GM23338 (cell line): ENCODE data around the gene IQSEC3. TPM values are rescaled to one million over a fixed set of nuclear protein-coding genes. Genes with fewer than 3 reads are reported as not detected.

Source experiments
- ATAC-seq: fragments of 200-7000 bp; cut with Tn5 transposase; 3 replicates; pipeline ENCODE4 v1.9.1; 2020
- DNase-seq: peaks from one replicate; pipeline ENCODE4 v3.0.0-alpha.2; 2015; ENCODE audit warnings: low spot score
- H2AFZ ChIP-seq: fragments of 200-600 bp; sonication (generic); 2 replicates; pipeline ENCODE4 v1.8.0; 2016; ENCODE audit warnings: antibody characterized with exemption, mild to moderate bottlenecking, moderate library complexity
- H3F3A ChIP-seq: fragments of 200-600 bp; sonication (generic); replicated peaks from 2 replicates; pipeline ENCODE4 v1.8.0; 2017; ENCODE audit warnings: antibody characterized with exemption, mixed run types, low read depth
- H3K27ac ChIP-seq: fragments of 200-600 bp; sonication (generic); 2 replicates; pipeline ENCODE4 v1.6.1; 2016; ENCODE audit warnings: low read depth
- H3K27me3 ChIP-seq: fragments of 200-600 bp; sonication (generic); 2 replicates; pipeline ENCODE4 v1.8.0; 2016; ENCODE audit warnings: mild to moderate bottlenecking, mixed run types, moderate library complexity; ENCODE audit not compliant: insufficient read depth
- H3K36me3 ChIP-seq: fragments of 200-600 bp; sonication (generic); 2 replicates; pipeline ENCODE4 v1.8.0; 2016; ENCODE audit warnings: mild to moderate bottlenecking; ENCODE audit not compliant: insufficient read depth
- H3K4me1 ChIP-seq: fragments of 200-600 bp; sonication (generic); 2 replicates; pipeline ENCODE4 v1.8.0; 2016; ENCODE audit warnings: mild to moderate bottlenecking, moderate library complexity; ENCODE audit not compliant: insufficient read depth
- H3K4me2 ChIP-seq: fragments of 200-600 bp; sonication (generic); 2 replicates; pipeline ENCODE4 v1.7.1; 2017; ENCODE audit warnings: mixed run types
- H3K4me3 ChIP-seq: fragments of 200-600 bp; sonication (generic); 2 replicates; pipeline ENCODE4 v1.6.1; 2016; ENCODE audit warnings: mixed run types
- H3K79me2 ChIP-seq: fragments of 200-600 bp; sonication (generic); replicated peaks from 2 replicates; pipeline ENCODE4 v1.8.0; 2017; ENCODE audit warnings: mild to moderate bottlenecking; ENCODE audit not compliant: insufficient read depth
- H3K9me2 ChIP-seq: fragments of 200-600 bp; sonication (generic); 2 replicates; pipeline ENCODE4 v1.8.0; 2017; ENCODE audit not compliant: insufficient read depth
- H4K20me1 ChIP-seq: fragments of 200-600 bp; sonication (generic); replicated peaks from 2 replicates; pipeline ENCODE4 v1.8.0; 2017; ENCODE audit warnings: mild to moderate bottlenecking; ENCODE audit not compliant: insufficient read depth
- H3K27ac Mint-ChIP-seq: 2 replicates; pipeline ENCODE4 v1.8.0; 2020; ENCODE audit warnings: inconsistent platforms, mild to moderate bottlenecking, moderate library complexity, mixed read lengths
- H3K27me3 Mint-ChIP-seq: 3 replicates; pipeline ENCODE4 v1.8.0; 2022; ENCODE audit warnings: low read depth, mild to moderate bottlenecking, moderate library complexity, mixed read lengths, inconsistent platforms; ENCODE audit not compliant: insufficient read depth, poor library complexity
- H3K36me3 Mint-ChIP-seq: 3 replicates; pipeline ENCODE4 v1.8.0; 2021; ENCODE audit warnings: low read depth, mild to moderate bottlenecking, inconsistent platforms, moderate library complexity, mixed read lengths
- H3K4me1 Mint-ChIP-seq: 3 replicates; pipeline ENCODE4 v1.8.0; 2020; ENCODE audit warnings: mild to moderate bottlenecking, inconsistent platforms, mixed read lengths
- H3K4me3 Mint-ChIP-seq: 3 replicates; pipeline ENCODE4 v1.8.0; 2021; ENCODE audit warnings: moderate library complexity, mild to moderate bottlenecking, inconsistent platforms, mixed read lengths
- H3K9me3 Mint-ChIP-seq: 3 replicates; pipeline ENCODE4 v1.8.0; 2020; ENCODE audit warnings: moderate library complexity, mild to moderate bottlenecking, inconsistent platforms, mixed read lengths
- EZH2 ChIP-seq: fragments of 200-600 bp; sonication (generic); IDR thresholded peaks from one replicate; pipeline ENCODE4 v1.8.0; 2017; ENCODE audit warnings: antibody characterized with exemption, mild to moderate bottlenecking, low read depth; ENCODE audit not compliant: unreplicated experiment
- JUNB ChIP-seq: IDR thresholded peaks from one replicate; pipeline ENCODE4 v1.6.1; 2016; ENCODE audit warnings: antibody characterized with exemption; ENCODE audit not compliant: unreplicated experiment
- polyA plus RNA-seq: library from polyadenylated mRNA; unstranded; fragments of >200 nt; fragmentation: Nextera tagmentation; extraction: Ambion mirVana; gene quantifications from 2 replicates; pipeline ENCODE4 v1.2.1, GENCODE V29; 2016
- total RNA-seq: library from RNA; depleted of rRNA; stranded (reverse); fragments of >200 nt; shearing (Covaris generic); gene quantifications from 2 replicates; pipeline ENCODE4 v1.2.3, GENCODE V29; 2014
- TF ChIP-seq, protein P1 (sequence below): IDR thresholded peaks from 2 replicates; pipeline ENCODE4 v1.6.1; 2016; ENCODE audit warnings: antibody characterized with exemption
- TF ChIP-seq, protein P2 (sequence below): IDR thresholded peaks from one replicate; pipeline ENCODE4 v1.6.1; 2018; ENCODE audit warnings: antibody characterized with exemption; ENCODE audit not compliant: unreplicated experiment
- TF ChIP-seq, protein P3 (sequence below), 2 experiments: fragments of 200-600 bp in 1 of 2; sonication (generic) in 1 of 2; conservative IDR thresholded peaks; 2 replicates each; pipeline versions ENCODE4 v1.5.1 to v1.6.1; 2016 to 2017; ENCODE audit warnings: antibody characterized with exemption in 2 of 2, low read depth in 2 of 2, mild to moderate bottlenecking in 2 of 2, moderate library complexity in 1 of 2

The IQSEC3 gene
- total and polyA plus RNA-seq, 2 experiments from 2014 or later: 2.1 to 3.6 TPM

DNA sequence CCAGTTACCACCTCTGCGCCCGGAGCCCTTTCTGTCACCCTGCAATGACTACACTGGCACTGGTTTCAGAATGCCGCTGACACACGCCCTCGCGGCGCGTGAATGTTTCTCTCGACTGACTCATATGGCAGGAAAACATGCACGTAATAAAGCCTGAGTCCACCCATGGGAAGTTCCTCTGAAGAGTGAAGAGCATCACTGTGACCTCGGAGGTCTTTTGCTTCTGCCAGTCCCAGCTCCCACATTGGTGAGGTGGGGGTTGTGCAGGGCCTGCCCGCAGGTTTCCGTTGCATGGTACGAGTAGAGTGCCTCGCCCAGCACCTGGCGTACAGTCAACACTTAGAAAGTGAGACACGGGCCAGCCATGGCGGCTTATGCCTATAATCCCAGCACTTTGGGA is 158.4 kb downstream of the IQSEC3 start (continued):
- TF ChIP-seq, protein P1, sequence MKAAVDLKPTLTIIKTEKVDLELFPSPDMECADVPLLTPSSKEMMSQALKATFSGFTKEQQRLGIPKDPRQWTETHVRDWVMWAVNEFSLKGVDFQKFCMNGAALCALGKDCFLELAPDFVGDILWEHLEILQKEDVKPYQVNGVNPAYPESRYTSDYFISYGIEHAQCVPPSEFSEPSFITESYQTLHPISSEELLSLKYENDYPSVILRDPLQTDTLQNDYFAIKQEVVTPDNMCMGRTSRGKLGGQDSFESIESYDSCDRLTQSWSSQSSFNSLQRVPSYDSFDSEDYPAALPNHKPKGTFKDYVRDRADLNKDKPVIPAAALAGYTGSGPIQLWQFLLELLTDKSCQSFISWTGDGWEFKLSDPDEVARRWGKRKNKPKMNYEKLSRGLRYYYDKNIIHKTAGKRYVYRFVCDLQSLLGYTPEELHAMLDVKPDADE: no peak
- TF ChIP-seq JUNB (no peak), EZH2 (no peak)
- TF ChIP-seq, protein P2, sequence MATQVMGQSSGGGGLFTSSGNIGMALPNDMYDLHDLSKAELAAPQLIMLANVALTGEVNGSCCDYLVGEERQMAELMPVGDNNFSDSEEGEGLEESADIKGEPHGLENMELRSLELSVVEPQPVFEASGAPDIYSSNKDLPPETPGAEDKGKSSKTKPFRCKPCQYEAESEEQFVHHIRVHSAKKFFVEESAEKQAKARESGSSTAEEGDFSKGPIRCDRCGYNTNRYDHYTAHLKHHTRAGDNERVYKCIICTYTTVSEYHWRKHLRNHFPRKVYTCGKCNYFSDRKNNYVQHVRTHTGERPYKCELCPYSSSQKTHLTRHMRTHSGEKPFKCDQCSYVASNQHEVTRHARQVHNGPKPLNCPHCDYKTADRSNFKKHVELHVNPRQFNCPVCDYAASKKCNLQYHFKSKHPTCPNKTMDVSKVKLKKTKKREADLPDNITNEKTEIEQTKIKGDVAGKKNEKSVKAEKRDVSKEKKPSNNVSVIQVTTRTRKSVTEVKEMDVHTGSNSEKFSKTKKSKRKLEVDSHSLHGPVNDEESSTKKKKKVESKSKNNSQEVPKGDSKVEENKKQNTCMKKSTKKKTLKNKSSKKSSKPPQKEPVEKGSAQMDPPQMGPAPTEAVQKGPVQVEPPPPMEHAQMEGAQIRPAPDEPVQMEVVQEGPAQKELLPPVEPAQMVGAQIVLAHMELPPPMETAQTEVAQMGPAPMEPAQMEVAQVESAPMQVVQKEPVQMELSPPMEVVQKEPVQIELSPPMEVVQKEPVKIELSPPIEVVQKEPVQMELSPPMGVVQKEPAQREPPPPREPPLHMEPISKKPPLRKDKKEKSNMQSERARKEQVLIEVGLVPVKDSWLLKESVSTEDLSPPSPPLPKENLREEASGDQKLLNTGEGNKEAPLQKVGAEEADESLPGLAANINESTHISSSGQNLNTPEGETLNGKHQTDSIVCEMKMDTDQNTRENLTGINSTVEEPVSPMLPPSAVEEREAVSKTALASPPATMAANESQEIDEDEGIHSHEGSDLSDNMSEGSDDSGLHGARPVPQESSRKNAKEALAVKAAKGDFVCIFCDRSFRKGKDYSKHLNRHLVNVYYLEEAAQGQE: no peak

DNA sequence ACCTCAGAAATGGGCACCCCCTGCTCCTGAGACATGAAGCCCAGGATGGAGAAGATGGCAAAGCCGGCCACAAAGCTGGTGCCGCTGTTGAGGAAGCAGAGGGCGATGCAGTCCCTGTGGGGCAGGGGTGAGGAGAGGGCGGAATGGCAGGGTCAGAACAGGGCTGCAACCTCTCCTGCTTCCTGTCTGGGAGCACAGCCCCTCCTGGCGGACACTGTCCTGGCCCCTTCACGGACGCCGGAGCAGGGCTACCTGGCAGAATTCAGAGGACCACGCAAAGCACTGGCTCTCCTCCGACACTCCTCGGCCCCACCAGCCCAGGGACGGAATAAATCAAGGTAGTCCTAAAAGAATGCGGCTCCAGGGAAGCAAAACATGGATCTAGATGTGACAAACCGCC is 159.8 kb downstream of the IQSEC3 start:
- peaks cover 11% of the 10 kb centered on the region for H3K27me3 Mint-ChIP-seq
- H4K20me1 ChIP-seq: no peaks in the 10 kb centered on the region
- TF ChIP-seq, protein P3, sequence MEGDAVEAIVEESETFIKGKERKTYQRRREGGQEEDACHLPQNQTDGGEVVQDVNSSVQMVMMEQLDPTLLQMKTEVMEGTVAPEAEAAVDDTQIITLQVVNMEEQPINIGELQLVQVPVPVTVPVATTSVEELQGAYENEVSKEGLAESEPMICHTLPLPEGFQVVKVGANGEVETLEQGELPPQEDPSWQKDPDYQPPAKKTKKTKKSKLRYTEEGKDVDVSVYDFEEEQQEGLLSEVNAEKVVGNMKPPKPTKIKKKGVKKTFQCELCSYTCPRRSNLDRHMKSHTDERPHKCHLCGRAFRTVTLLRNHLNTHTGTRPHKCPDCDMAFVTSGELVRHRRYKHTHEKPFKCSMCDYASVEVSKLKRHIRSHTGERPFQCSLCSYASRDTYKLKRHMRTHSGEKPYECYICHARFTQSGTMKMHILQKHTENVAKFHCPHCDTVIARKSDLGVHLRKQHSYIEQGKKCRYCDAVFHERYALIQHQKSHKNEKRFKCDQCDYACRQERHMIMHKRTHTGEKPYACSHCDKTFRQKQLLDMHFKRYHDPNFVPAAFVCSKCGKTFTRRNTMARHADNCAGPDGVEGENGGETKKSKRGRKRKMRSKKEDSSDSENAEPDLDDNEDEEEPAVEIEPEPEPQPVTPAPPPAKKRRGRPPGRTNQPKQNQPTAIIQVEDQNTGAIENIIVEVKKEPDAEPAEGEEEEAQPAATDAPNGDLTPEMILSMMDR (conservative IDR thresholded peaks at IDR 0.05; ENCODE audit: low read depth in 2 of 2): peak; percentile 36 to 65
- TF ChIP-seq, protein P2: no peak
- no peak overlapping the region for H3K4me2 ChIP-seq
- no peak overlapping the region for H3K27ac Mint-ChIP-seq
- no peak overlapping the region for H3K27ac ChIP-seq
- no peaks in the 10 kb centered on the region for H3K27me3 ChIP-seq
- H3K4me3 ChIP-seq: no peak overlapping the region
- no peaks in the 10 kb centered on the region for H3K9me3 Mint-ChIP-seq
- ATAC-seq (peak; percentile 71), DNase-seq (peak; percentile 57)
- H3K4me1 Mint-ChIP-seq: peaks cover 24% of the 10 kb centered on the region
- H3K4me3 Mint-ChIP-seq: no peak overlapping the region
- no peaks in the 10 kb centered on the region for H3K36me3 Mint-ChIP-seq
- H3F3A ChIP-seq: no peaks in the 10 kb centered on the region
- H3K36me3 ChIP-seq: no peaks in the 10 kb centered on the region
- no peaks in the 10 kb centered on the region for H3K79me2 ChIP-seq
- H2AFZ ChIP-seq: peak overlapping the region; percentile 56; the same call in 1 of the 2 replicates
- H3K9me2 ChIP-seq: no peaks in the 10 kb centered on the region
- H3K4me1 ChIP-seq: peaks cover 12% of the 10 kb centered on the region; the same call in 1 of the 2 replicates
